ENCODE results near the gene SART1.
A peak's percentile ranks its signal among the peaks of the same experiment; 100 is the strongest.

The SART1 gene

DNA sequence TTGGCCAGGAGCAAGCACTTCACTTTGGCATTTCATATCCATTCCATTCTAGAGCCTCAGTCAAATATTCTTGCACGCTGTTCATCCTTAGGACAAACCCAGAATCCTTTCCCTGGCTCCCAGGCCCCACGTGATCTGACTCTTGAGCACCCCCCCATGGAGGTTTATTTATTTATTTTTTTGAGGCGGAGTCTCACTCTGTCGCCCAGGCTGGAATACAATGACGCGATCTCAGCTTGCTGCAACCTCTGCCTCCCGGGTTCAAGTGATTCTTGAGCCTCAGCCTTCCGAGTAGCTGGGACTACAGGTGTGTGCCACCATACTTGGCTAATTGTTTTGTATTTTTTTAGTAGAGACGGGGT, 29.0 kb upstream of the SART1 start:
- H3K4me2 ChIP-seq (ENCODE audit: low read length): no peak overlapping the region
- no peak overlapping the region for H2AFZ ChIP-seq (ENCODE audit: low read length)
- no peak overlapping the region for H3K4me3 ChIP-seq (ENCODE audit: low read depth, low read length, poor library complexity, severe bottlenecking)
- no peaks in the 10 kb centered on the region for H3K9me3 ChIP-seq (ENCODE audit: low read length)
- no peak overlapping the region for H3K27ac ChIP-seq (ENCODE audit: low read depth, low read length, poor library complexity, severe bottlenecking)
- TF ChIP-seq EZH2 (IDR thresholded peaks at IDR 0.05; ENCODE audit: borderline replicate concordance, low read length): no peak
- TF ChIP-seq, protein P1, sequence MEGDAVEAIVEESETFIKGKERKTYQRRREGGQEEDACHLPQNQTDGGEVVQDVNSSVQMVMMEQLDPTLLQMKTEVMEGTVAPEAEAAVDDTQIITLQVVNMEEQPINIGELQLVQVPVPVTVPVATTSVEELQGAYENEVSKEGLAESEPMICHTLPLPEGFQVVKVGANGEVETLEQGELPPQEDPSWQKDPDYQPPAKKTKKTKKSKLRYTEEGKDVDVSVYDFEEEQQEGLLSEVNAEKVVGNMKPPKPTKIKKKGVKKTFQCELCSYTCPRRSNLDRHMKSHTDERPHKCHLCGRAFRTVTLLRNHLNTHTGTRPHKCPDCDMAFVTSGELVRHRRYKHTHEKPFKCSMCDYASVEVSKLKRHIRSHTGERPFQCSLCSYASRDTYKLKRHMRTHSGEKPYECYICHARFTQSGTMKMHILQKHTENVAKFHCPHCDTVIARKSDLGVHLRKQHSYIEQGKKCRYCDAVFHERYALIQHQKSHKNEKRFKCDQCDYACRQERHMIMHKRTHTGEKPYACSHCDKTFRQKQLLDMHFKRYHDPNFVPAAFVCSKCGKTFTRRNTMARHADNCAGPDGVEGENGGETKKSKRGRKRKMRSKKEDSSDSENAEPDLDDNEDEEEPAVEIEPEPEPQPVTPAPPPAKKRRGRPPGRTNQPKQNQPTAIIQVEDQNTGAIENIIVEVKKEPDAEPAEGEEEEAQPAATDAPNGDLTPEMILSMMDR (IDR thresholded peaks at IDR 0.05; ENCODE audit: low read length): peak; percentile 4; the same call in 1 of the 2 replicates
- H3K9me2 ChIP-seq (ENCODE audit: low read depth, low read length): no peaks in the 10 kb centered on the region
- peaks cover 12% of the 10 kb centered on the region for H3K4me1 ChIP-seq (ENCODE audit: insufficient read depth, low read length, severe bottlenecking)
- no peak overlapping the region for H3K9ac ChIP-seq (ENCODE audit: low read length)
- no peaks in the 10 kb centered on the region for H4K20me1 ChIP-seq (ENCODE audit: insufficient read depth, low read length)
- no peaks in the 10 kb centered on the region for H3K79me2 ChIP-seq (ENCODE audit: insufficient read depth, low read length)
- H3K27me3 ChIP-seq (ENCODE audit: insufficient read depth, low read length): no peaks in the 10 kb centered on the region
- no peaks in the 10 kb centered on the region for H3F3A ChIP-seq (ENCODE audit: insufficient read depth, low read length)
- no peaks in the 10 kb centered on the region for H3K36me3 ChIP-seq (ENCODE audit: insufficient read depth, low read length)

DNA sequence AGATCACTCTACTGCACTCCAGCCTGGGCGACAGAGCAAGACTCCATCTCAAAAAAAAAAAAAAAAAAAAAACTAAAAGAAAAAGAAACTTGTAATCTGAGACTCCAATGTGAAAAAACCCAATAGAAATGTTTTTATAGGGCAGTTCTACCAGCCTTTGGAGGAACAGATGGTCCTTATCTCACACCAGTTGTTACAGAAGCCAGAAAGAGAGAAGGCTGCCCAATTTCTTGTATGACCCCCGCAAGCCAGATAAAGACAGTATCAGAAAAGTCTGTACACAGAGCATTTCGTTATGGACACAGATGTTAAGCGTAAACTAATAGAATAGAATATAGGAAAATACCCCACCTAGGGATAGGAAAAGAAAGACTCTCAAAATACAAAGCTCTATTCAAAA, 27.5 kb upstream of the SART1 start:
- Histone ChIP-seq H3K4me2 (ENCODE audit: low read length) (no peak overlapping the region), H3K27me3 (ENCODE audit: insufficient read depth, low read length) (no peaks in the 10 kb centered on the region), H3K36me3 (ENCODE audit: insufficient read depth, low read length) (no peaks in the 10 kb centered on the region), H3K9me3 (ENCODE audit: low read length) (no peaks in the 10 kb centered on the region), H3F3A (ENCODE audit: insufficient read depth, low read length) (no peaks in the 10 kb centered on the region), H2AFZ (ENCODE audit: low read length) (no peak overlapping the region), H3K79me2 (ENCODE audit: insufficient read depth, low read length) (no peaks in the 10 kb centered on the region), H3K4me1 (ENCODE audit: insufficient read depth, low read length, severe bottlenecking) (no peaks in the 10 kb centered on the region), H4K20me1 (ENCODE audit: insufficient read depth, low read length) (no peaks in the 10 kb centered on the region), H3K4me3 (ENCODE audit: low read depth, low read length, poor library complexity, severe bottlenecking) (no peak overlapping the region), H3K9ac (ENCODE audit: low read length) (no peak overlapping the region), H3K9me2 (ENCODE audit: low read depth, low read length) (no peaks in the 10 kb centered on the region), H3K27ac (ENCODE audit: low read depth, low read length, poor library complexity, severe bottlenecking) (no peak overlapping the region)
- TF ChIP-seq, protein P1 (IDR thresholded peaks at IDR 0.05; ENCODE audit: low read length): no peak
- TF ChIP-seq EZH2 (IDR thresholded peaks at IDR 0.05; ENCODE audit: borderline replicate concordance, low read length): no peak

DNA sequence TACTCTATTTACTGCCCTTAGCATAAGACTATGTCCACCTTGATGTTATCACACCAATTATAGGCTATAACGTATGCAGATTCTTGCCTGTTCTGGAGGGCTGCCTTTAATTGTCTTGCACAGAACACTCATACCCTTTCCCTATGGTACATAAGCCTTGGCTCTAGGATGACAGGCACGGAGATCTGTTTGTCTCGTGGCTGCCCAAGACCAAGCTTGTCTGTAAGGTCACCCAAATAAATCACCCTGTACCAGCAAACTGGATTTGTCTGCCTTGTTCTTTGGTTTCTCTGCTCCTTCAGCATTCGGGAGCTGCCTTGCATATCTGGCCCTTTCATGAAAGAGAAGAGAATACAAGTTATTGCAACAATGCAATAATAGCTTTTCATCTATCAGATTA, 23.8 kb upstream of the SART1 start:
- Histone ChIP-seq H3K4me1 (ENCODE audit: insufficient read depth, low read length, severe bottlenecking) (no peaks in the 10 kb centered on the region), H3K27me3 (ENCODE audit: insufficient read depth, low read length) (0 out of 2 replicates have a peak, but pooled peaks cover 4% of the 10 kb centered on the region), H3K27ac (ENCODE audit: low read depth, low read length, poor library complexity, severe bottlenecking) (no peak overlapping the region), H3K9me3 (ENCODE audit: low read length) (no peaks in the 10 kb centered on the region), H3F3A (ENCODE audit: insufficient read depth, low read length) (no peaks in the 10 kb centered on the region), H3K4me2 (ENCODE audit: low read length) (no peak overlapping the region), H4K20me1 (ENCODE audit: insufficient read depth, low read length) (no peaks in the 10 kb centered on the region), H3K36me3 (ENCODE audit: insufficient read depth, low read length) (no peaks in the 10 kb centered on the region), H3K9ac (ENCODE audit: low read length) (no peak overlapping the region), H3K79me2 (ENCODE audit: insufficient read depth, low read length) (no peaks in the 10 kb centered on the region), H2AFZ (ENCODE audit: low read length) (no peak overlapping the region), H3K9me2 (ENCODE audit: low read depth, low read length) (no peaks in the 10 kb centered on the region), H3K4me3 (ENCODE audit: low read depth, low read length, poor library complexity, severe bottlenecking) (no peak overlapping the region)
- TF ChIP-seq, protein P1 (IDR thresholded peaks at IDR 0.05; ENCODE audit: low read length): no peak
- TF ChIP-seq EZH2 (IDR thresholded peaks at IDR 0.05; ENCODE audit: borderline replicate concordance, low read length): no peak

Measured in OCI-LY1 (cell line).